Liver (tissue), 9 donors: ENCODE results near the gene PIEZO1. TPM values are rescaled to one million over a fixed set of nuclear protein-coding genes. Genes with fewer than 3 reads are reported as not detected.
A peak's percentile ranks its signal among the peaks of the same experiment; 100 is the strongest.

Source experiments
- DNase-seq: peaks from one replicate; pipeline ENCODE4 v3.0.0-alpha.2; 2017; ENCODE audit warnings: low spot score
- H3K27ac ChIP-seq, 2 donors: one replicate each; pipeline ENCODE4 v1.7.0; 2013; ENCODE audit warnings: inconsistent platforms in 2 of 2, low read length in 2 of 2, control low read depth in 1 of 2, low read depth in 1 of 2, mild to moderate bottlenecking in 1 of 2
- H3K27me3 ChIP-seq, 4 donors: one replicate each; pipeline versions ENCODE4 v1.6.1 to v1.7.0; 2013; ENCODE audit warnings: low read length in 3 of 4, inconsistent platforms in 1 of 4, mild to moderate bottlenecking in 1 of 4, moderate library complexity in 1 of 4; ENCODE audit not compliant: control insufficient read depth in 4 of 4, insufficient read depth in 4 of 4
- H3K36me3 ChIP-seq, 4 donors: one replicate each; pipeline versions ENCODE4 v1.6.1 to v1.7.0; 2013; ENCODE audit warnings: low read length in 3 of 4, mild to moderate bottlenecking in 3 of 4, low read depth in 1 of 4, moderate library complexity in 1 of 4; ENCODE audit not compliant: control insufficient read depth in 4 of 4, insufficient read depth in 3 of 4
- H3K4me1 ChIP-seq, 4 donors: one replicate each; pipeline versions ENCODE4 v1.6.1 to v1.7.0; 2013; ENCODE audit warnings: low read length in 3 of 4, mild to moderate bottlenecking in 3 of 4, moderate library complexity in 1 of 4; ENCODE audit not compliant: control insufficient read depth in 4 of 4, insufficient read depth in 4 of 4
- H3K4me3 ChIP-seq, 3 donors: one replicate each; pipeline versions ENCODE4 v1.6.1 to v1.7.0; 2013; ENCODE audit warnings: low read length in 3 of 3, control low read depth in 1 of 3, low read depth in 1 of 3, mild to moderate bottlenecking in 1 of 3
- H3K9ac ChIP-seq, 2 donors: one replicate each; pipeline ENCODE4 v1.7.0; 2013; ENCODE audit warnings: low read length in 2 of 2, mild to moderate bottlenecking in 2 of 2, moderate library complexity in 2 of 2, control low read depth in 1 of 2, low read depth in 1 of 2
- H3K9me3 ChIP-seq, 4 donors: one replicate each; pipeline versions ENCODE4 v1.6.1 to v1.7.0; 2013; ENCODE audit warnings: low read length in 3 of 4; ENCODE audit not compliant: control insufficient read depth in 4 of 4
- CTCF ChIP-seq: fragments of 150-350 bp; IDR thresholded peaks from 2 replicates; pipeline ENCODE4 v1.5.1; 2017; ENCODE audit warnings: improper control_type of control experiment, low read depth, low read length; ENCODE audit not compliant: missing input control
- EGR1 ChIP-seq, 2 donors: IDR thresholded peaks; 2 replicates each; pipeline ENCODE4 v1.6.1; 2016 to 2018; ENCODE audit warnings: antibody characterized with exemption in 2 of 2, low read depth in 2 of 2
- FOXA2 ChIP-seq: IDR thresholded peaks from 2 replicates; pipeline ENCODE4 v1.6.1; 2016; ENCODE audit warnings: antibody characterized with exemption
- HNF4G ChIP-seq: IDR thresholded peaks from 2 replicates; pipeline ENCODE4 v1.6.1; 2016; ENCODE audit warnings: antibody characterized with exemption
- MAX ChIP-seq: IDR thresholded peaks from 2 replicates; pipeline ENCODE4 v1.6.1; 2016; ENCODE audit warnings: antibody characterized with exemption
- NR2F2 ChIP-seq: IDR thresholded peaks from 2 replicates; pipeline ENCODE4 v1.6.1; 2016; ENCODE audit warnings: antibody characterized with exemption
- RAD21 ChIP-seq, 2 donors: IDR thresholded peaks; 2 replicates each; pipeline ENCODE4 v1.6.1; 2016; ENCODE audit warnings: antibody characterized with exemption in 2 of 2, mild to moderate bottlenecking in 2 of 2
- REST ChIP-seq: IDR thresholded peaks from 2 replicates; pipeline ENCODE4 v1.6.1; 2016; ENCODE audit warnings: antibody characterized with exemption, mild to moderate bottlenecking
- RXRA ChIP-seq, 2 donors: IDR thresholded peaks; 2 replicates each; pipeline ENCODE4 v1.6.1; 2017 to 2018; ENCODE audit warnings: antibody characterized with exemption in 2 of 2, mild to moderate bottlenecking in 1 of 2
- SP1 ChIP-seq: IDR thresholded peaks from 2 replicates; pipeline ENCODE4 v1.6.1; 2018; ENCODE audit warnings: antibody characterized with exemption, mild to moderate bottlenecking
- TAF1 ChIP-seq: conservative IDR thresholded peaks from 2 replicates; pipeline ENCODE4 v1.6.1; 2016; ENCODE audit warnings: antibody characterized with exemption, mild to moderate bottlenecking
- ZBTB33 ChIP-seq: IDR thresholded peaks from 2 replicates; pipeline ENCODE4 v1.6.1; 2016; ENCODE audit warnings: antibody characterized with exemption
- WGBS: extraction: QIAGEN DNeasy Blood & Tissue Kit; methylation state at CpG from one replicate; pipeline ENCODE4 v1.1.7; 2013; 5-methylcytosine and 5-hydroxymethylcytosine counted together
- polyA plus RNA-seq, 2 donors: library from polyadenylated mRNA; stranded (reverse) in 1 of 2; unstranded in 1 of 2; fragments of 200-250 nt in 1 of 2; fragments of >200 nt in 1 of 2; fragmentation: Nextera tagmentation in 1 of 2; extraction: Ambion mirVana in 1 of 2; gene quantifications; one replicate each; pipeline versions ENCODE4 v1.2.1 to v1.2.3, GENCODE V29; 2013 to 2015
- total RNA-seq, 2 donors: library from RNA; depleted of rRNA; stranded (reverse); fragments of >200 nt; gene quantifications; one replicate each; pipeline ENCODE4 v1.2.3, GENCODE V29; 2014
- donor health status: healthy.
- donor health status: healthy.
- donor health status: healthy.
- donor health status: healthy.
- donor health status: healthy.

Gene PIEZO1
- total and polyA plus RNA-seq, 4 donors: 15.3 to 74.7 (median 59.2) TPM

GRCh38 chr16:88737298-88738150 lies 47.5 kb downstream of the PIEZO1 start:
- H3K9ac ChIP-seq: no peak overlapping the region
- peaks cover 4 to 49% (median 19%) of the 10 kb centered on the region in 4 donors for H3K36me3 ChIP-seq
- DNase-seq: peak; percentile 82
- H3K4me3 ChIP-seq: no peak overlapping the region
- H3K27ac ChIP-seq: no peak overlapping the region
- TF ChIP-seq RAD21 (IDR thresholded peaks at IDR 0.05) (peak in 1 of 2 donors; percentile 80), CTCF (peak; percentile 90), MAX (no peak)
- no peaks in the 10 kb centered on the region for H3K27me3 ChIP-seq
- peaks cover 0 to 2% (median under 1%) of the 10 kb centered on the region in 4 donors for H3K4me1 ChIP-seq
- no peaks in the 10 kb centered on the region for H3K9me3 ChIP-seq
- WGBS: 45% methylated on average over 54 of the region's 54 CpGs

GRCh38 chr16:88736496-88736895 lies 48.5 kb downstream of the PIEZO1 start:
- Histone ChIP-seq H3K27ac (no peak overlapping the region), H3K27me3 (no peaks in the 10 kb centered on the region), H3K4me1 (peaks cover 0 to 2% (median under 1%) of the 10 kb centered on the region in 4 donors), H3K9ac (no peak overlapping the region), H3K36me3 (peaks cover 4 to 51% (median 21%) of the 10 kb centered on the region in 4 donors), H3K4me3 (no peak overlapping the region), H3K9me3 (no peaks in the 10 kb centered on the region)
- 98% methylated on average over 21 of the region's 21 CpGs for WGBS
- TF ChIP-seq ZBTB33 (no peak), MAX (no peak), TAF1 (no peak), HNF4G (no peak), REST (no peak), EGR1 (IDR thresholded peaks at IDR 0.05; ENCODE audit: low read depth in 2 of 2) (no peak), CTCF (no peak), FOXA2 (no peak), RAD21 (IDR thresholded peaks at IDR 0.05) (no peak), NR2F2 (no peak), RXRA (IDR thresholded peaks at IDR 0.05) (no peak), SP1 (no peak)
- no peak for DNase-seq
